ENCODE data around the gene STYXL1. TPM values are rescaled to one million over a fixed set of nuclear protein-coding genes. Genes with fewer than 3 reads are reported as not detected.

The STYXL1 gene
- total RNA-seq, 1 experiment from 2014 or later: 42.3 TPM

DNA sequence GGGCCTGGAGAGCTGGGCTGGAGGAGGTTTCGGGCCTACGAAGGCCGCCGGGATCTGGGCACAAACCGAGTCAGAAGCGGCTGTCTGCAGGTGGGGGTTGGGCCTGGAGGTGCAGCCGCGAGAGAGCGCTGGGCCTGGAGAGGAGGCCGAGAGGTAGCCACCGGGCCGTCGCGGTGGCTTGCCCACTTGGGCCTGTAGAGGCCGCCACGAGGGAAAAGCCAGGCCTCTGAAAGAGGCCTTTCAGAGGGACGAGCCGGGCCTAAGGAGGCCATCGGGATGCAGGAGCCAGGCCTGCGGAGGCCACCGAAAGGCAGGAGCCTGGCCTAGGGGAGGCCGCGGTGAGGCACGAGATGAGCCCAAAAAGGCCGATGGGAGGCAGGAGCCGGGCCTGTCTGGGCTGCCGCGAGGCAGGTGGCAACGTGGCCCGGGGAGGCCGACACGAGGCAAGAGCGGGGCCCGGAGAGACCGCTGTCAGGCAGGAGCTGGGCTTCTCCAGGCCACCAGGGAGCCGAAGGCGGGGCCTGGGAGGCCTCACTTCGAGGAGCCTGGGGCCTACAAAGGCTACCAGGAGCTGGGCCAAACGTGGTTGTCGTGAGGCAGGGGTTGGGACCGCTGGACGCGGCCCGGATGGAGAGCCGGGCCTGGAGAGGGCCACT lies 25.7 kb upstream of the STYXL1 start:
- no TSS peak for BruUV-seq (replicated peaks)
- Mint-ChIP-seq H3K27ac (ENCODE audit: unreplicated experiment) (no peak overlapping the region), H3K4me3 (ENCODE audit: unreplicated experiment) (no peak overlapping the region), H3K9me3 (ENCODE audit: unreplicated experiment) (no peaks in the 10 kb centered on the region), H3K27me3 (ENCODE audit: insufficient read depth, unreplicated experiment) (no peaks in the 10 kb centered on the region), H3K4me1 (ENCODE audit: low read depth, unreplicated experiment) (no peaks in the 10 kb centered on the region), H3K36me3 (ENCODE audit: insufficient read depth, unreplicated experiment) (no peaks in the 10 kb centered on the region)
- intact Hi-C loops (cut with micrococcal nuclease; ENCODE audit: unreplicated experiment): no loop called here
- TF ChIP-seq, protein P1, sequence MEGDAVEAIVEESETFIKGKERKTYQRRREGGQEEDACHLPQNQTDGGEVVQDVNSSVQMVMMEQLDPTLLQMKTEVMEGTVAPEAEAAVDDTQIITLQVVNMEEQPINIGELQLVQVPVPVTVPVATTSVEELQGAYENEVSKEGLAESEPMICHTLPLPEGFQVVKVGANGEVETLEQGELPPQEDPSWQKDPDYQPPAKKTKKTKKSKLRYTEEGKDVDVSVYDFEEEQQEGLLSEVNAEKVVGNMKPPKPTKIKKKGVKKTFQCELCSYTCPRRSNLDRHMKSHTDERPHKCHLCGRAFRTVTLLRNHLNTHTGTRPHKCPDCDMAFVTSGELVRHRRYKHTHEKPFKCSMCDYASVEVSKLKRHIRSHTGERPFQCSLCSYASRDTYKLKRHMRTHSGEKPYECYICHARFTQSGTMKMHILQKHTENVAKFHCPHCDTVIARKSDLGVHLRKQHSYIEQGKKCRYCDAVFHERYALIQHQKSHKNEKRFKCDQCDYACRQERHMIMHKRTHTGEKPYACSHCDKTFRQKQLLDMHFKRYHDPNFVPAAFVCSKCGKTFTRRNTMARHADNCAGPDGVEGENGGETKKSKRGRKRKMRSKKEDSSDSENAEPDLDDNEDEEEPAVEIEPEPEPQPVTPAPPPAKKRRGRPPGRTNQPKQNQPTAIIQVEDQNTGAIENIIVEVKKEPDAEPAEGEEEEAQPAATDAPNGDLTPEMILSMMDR (IDR thresholded peaks at IDR 0.05; ENCODE audit: insufficient read depth in 1 of 2, low read depth in 1 of 2, low read length in 1 of 2, severe bottlenecking in 1 of 2, unreplicated experiment in 1 of 2): no peak
- H3K4me3 ChIP-seq (ENCODE audit: low read depth, low read length): no peak overlapping the region
- no peaks in the 10 kb centered on the region for H3K36me3 ChIP-seq (ENCODE audit: control insufficient read depth, insufficient read depth, low read length)
- no peak for DNase-seq
- CTCF ChIA-PET: interaction anchor here (0.6 kb wide), 1 partner anchor 52 kb away, joined by 4 read pairs; no protein-coding TSS in a partner anchor
- no peaks in the 10 kb centered on the region for H3K4me1 ChIP-seq
- POLR2A ChIA-PET: no interaction called here
- no peaks in the 10 kb centered on the region for H3K9me3 ChIP-seq
- H3K27me3 ChIP-seq (replicated peaks; ENCODE audit: control insufficient read depth, insufficient read depth, low read length): no peaks in the 10 kb centered on the region

DNA sequence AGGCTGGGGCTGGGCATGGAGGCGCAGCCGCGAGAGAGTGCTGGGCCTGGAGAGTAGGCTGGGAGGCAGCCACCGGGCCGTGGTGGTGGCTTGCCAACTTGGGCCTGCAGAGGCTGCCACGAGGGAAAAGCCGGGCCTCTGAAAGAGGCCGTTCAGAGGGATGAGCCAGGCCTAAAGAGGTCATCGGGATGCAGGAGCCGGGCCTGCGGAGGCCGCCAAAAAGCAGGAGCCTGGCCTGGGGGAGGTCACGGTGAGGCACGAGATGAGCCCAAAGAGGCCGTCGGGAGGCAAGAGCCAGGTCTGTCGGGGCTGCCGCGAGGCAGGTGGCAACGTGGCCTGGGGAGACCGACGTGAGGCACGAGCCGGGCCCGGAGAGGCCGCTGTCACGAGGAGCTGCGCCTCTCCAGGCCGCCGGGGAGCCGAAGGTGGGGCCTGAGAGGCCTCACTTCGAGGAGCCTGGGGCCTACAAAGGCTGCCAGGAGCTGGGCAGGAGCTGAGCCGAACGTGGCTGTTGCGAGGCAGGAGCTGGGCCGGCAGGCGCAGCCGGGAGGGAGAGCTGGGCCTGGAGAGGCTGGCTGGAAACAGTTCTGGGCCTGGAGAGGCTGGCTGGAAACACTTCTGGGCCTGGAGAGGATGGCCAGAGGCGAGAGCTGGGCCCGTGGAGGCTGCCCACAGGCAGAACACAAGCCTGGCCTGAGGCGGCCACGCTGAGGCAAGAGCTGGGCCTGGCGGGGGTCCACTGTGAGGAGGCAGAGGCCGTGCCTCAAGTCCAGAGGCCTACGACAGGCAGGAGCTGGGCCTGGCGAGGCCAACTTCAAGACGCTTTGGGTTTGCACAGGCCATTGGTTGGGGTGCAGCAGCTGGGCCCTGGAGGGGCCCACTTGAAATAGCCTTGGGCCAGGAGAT lies 24.7 kb upstream of the STYXL1 start:
- Mint-ChIP-seq H3K4me3 (ENCODE audit: unreplicated experiment) (no peak overlapping the region), H3K27me3 (ENCODE audit: insufficient read depth, unreplicated experiment) (no peaks in the 10 kb centered on the region), H3K4me1 (ENCODE audit: low read depth, unreplicated experiment) (no peaks in the 10 kb centered on the region), H3K27ac (ENCODE audit: unreplicated experiment) (no peak overlapping the region), H3K9me3 (ENCODE audit: unreplicated experiment) (no peaks in the 10 kb centered on the region), H3K36me3 (ENCODE audit: insufficient read depth, unreplicated experiment) (no peaks in the 10 kb centered on the region)
- no TSS peak for BruUV-seq (replicated peaks)
- TF ChIP-seq, protein P1 (IDR thresholded peaks at IDR 0.05; ENCODE audit: insufficient read depth in 1 of 2, low read depth in 1 of 2, low read length in 1 of 2, severe bottlenecking in 1 of 2, unreplicated experiment in 1 of 2): no peak
- Histone ChIP-seq H3K4me3 (ENCODE audit: low read depth, low read length) (no peak overlapping the region), H3K36me3 (ENCODE audit: control insufficient read depth, insufficient read depth, low read length) (no peaks in the 10 kb centered on the region), H3K27me3 (replicated peaks; ENCODE audit: control insufficient read depth, insufficient read depth, low read length) (no peaks in the 10 kb centered on the region), H3K4me1 (no peaks in the 10 kb centered on the region), H3K9me3 (no peaks in the 10 kb centered on the region)
- ChIA-PET POLR2A (interaction anchor here (0.6 kb wide), 1 partner anchor 56 kb away, joined by 3 read pairs; no protein-coding TSS in a partner anchor), CTCF (no interaction called here)
- DNase-seq: no peak
- intact Hi-C loops (cut with micrococcal nuclease; ENCODE audit: unreplicated experiment): no loop called here

DNA sequence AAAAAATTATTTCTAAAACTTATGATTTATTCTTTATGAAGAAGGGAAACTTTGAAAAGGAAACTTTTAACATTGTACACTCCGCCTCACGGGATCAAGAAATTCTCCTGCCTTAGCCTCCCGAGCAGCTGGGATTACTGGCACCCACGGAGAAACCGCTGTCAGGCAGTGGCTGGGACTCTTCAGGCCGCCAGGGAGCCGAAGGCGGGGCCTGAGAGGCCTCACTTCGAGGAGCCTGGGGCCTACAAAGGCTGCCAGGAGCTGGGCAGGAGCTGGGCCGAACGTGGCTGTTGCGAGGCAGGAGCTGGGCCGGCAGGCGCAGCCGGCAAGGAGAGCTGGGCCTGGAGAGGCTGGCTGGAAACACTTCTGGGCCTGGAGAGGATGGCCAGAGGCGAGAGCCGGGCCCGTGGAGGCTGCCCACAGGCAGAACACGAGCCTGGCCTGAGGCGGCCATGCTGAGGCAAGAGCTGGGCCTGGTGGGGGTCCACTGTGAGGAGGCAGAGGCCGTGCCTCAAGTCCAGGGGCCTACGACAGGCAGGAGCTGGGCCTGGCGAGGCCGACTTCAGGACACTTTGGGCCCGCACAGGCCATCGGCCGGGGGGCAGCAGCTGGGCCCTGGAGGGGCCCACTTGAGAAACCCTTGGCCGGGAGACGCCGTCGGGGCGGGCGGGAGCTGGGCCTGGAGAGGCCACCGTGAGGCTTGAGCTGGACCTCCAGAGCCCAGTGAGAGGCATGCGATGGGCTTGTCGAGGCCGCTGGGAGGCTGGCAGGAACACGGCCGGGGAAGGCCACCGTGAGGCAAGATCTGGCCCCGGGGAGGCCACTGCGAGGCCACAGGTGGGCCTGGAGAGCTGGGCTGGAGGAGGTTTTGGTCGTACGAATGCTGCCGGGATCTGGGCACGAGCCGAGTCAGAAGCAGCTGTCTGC lies 23.8 kb upstream of the STYXL1 start:
- Histone ChIP-seq H3K4me1 (no peaks in the 10 kb centered on the region), H3K36me3 (ENCODE audit: control insufficient read depth, insufficient read depth, low read length) (no peaks in the 10 kb centered on the region), H3K27me3 (replicated peaks; ENCODE audit: control insufficient read depth, insufficient read depth, low read length) (no peaks in the 10 kb centered on the region), H3K9me3 (no peaks in the 10 kb centered on the region), H3K4me3 (ENCODE audit: low read depth, low read length) (no peak overlapping the region)
- intact Hi-C loops (cut with micrococcal nuclease; ENCODE audit: unreplicated experiment): no loop called here
- Mint-ChIP-seq H3K27ac (ENCODE audit: unreplicated experiment) (no peak overlapping the region), H3K4me1 (ENCODE audit: low read depth, unreplicated experiment) (no peaks in the 10 kb centered on the region), H3K36me3 (ENCODE audit: insufficient read depth, unreplicated experiment) (peaks cover 4% of the 10 kb centered on the region), H3K9me3 (ENCODE audit: unreplicated experiment) (no peaks in the 10 kb centered on the region), H3K4me3 (ENCODE audit: unreplicated experiment) (no peak overlapping the region), H3K27me3 (ENCODE audit: insufficient read depth, unreplicated experiment) (no peaks in the 10 kb centered on the region)
- TF ChIP-seq, protein P1 (IDR thresholded peaks at IDR 0.05; ENCODE audit: insufficient read depth in 1 of 2, low read depth in 1 of 2, low read length in 1 of 2, severe bottlenecking in 1 of 2, unreplicated experiment in 1 of 2): no peak
- POLR2A ChIA-PET: interaction anchor here (0.6 kb wide), 2 partner anchors 57 to 293 kb away, joined by 3 to 9 read pairs; no protein-coding TSS in a partner anchor
- CTCF ChIA-PET: no interaction called here
- BruUV-seq (replicated peaks): no TSS peak
- no peak for DNase-seq
